Stimulated activated naive CD4-positive, alpha-beta T cell (primary cell): Measurements from ENCODE around the gene TMPRSS11A.

ENCODE experiments used
- DNase-seq, 6 experiments: peaks; one replicate each; lab custom pipeline; 2025; lab: John Stamatoyannopoulos, UW

Gene TMPRSS11A

DNA sequence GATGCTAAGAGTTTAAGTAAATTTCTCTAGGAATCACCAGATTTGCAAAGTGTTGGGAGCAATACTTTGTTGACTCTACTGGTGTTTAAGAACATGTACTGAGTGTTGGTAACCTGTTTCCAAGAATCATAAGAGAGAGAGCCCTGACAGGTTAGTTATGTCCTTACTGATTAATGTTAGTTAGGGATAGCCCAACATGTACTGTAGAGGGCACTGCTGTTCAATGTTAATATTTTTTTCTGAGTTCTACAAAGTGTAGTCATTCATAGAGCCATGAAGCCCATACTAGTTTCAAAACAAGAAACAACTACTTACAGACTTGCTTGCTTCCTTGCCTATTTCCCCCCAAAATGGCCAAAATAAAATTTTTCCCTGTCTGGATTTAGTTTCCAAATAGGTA is 91.4 kb downstream of the TMPRSS11A start:
- DNase-seq = no peak

- DNase-seq = no peak
Measured at GRCh38 chr4:67869580-67870190, 93.6 kb downstream of the TMPRSS11A start.

DNA sequence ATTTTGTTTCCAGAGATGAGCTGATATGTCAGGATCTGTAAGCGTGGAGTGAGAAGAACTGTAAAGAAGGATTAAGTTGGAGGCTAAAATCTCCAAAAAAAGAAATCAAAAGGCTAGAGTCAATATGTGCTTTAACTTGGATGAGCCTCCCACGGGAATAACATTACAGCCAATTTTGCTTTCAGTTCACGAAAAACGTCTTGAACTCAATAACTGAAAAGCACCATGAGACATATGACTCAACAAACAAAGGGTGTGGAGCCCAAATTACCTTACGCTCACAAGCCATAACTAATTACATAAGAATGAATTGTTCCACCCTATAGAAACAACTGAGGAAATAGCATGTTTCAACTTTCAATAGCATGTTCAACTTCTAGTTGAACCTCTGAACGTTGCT is 101.8 kb downstream of the TMPRSS11A start:
- no peak for DNase-seq
